ENCODE measurements around the gene DNAH9. TPM values are rescaled to one million over a fixed set of nuclear protein-coding genes. Genes with fewer than 3 reads are reported as not detected.
A peak's percentile ranks its signal among the peaks of the same experiment; 100 is the strongest.

Gene DNAH9
- total and polyA plus RNA-seq, 2 donors, result 0.79 to 1.2 TPM

GRCh38 chr17:11996722-11997146 is 398.5 kb downstream of the DNAH9 start:
- Histone ChIP-seq H3K4me3 (ENCODE audit: low read depth, low read length) (peak overlapping the region; percentile 82), H3K27ac (ENCODE audit: low read depth) (peak overlapping the region; percentile 92), H3K4me1 (ENCODE audit: insufficient read depth) (no peaks in the 10 kb centered on the region), H3K36me3 (ENCODE audit: insufficient read depth) (no peaks in the 10 kb centered on the region)
- DNase-seq (ENCODE audit: extremely low spot score), result peak; percentile 5
- under 1% methylated on average over 14 of the region's 14 CpGs for WGBS

GRCh38 chr17:11997147-11997971 is 399.1 kb downstream of the DNAH9 start, which contains the start of gene ZNF18:
TSS of gene ZNF18 (minus strand) at chr17:11997475. CDS start at chr17:11992829, 4,646 bp downstream.
- Histone ChIP-seq H3K36me3 (ENCODE audit: insufficient read depth) (no peaks in the 10 kb centered on the region), H3K4me3 (ENCODE audit: low read depth, low read length) (peak within 1 kb of the TSS; percentile 82), H3K4me1 (ENCODE audit: insufficient read depth) (no peaks in the 10 kb centered on the region), H3K27ac (ENCODE audit: low read depth) (peak within 1 kb of the TSS; percentile 92)
- WGBS, result under 1% methylated on average over 74 of the region's 74 CpGs
- peak; percentile 72 for DNase-seq (ENCODE audit: extremely low spot score)

DNA sequence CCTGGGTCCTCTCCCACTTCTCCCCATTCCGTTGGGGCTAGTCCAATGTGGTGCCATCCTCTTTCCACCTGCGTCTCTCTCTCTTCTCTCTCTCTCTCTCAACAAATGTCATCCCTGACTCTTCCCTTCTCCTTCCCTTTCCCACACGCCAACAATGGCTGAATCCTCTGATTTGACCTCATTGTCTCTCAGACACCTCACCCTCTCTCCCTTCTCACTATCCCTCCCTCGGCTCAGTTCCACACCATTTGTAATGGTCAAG is 399.6 kb downstream of the DNAH9 start:
- no peaks in the 10 kb centered on the region for H3K36me3 ChIP-seq (ENCODE audit: insufficient read depth)
- no peaks in the 10 kb centered on the region for H3K4me1 ChIP-seq (ENCODE audit: insufficient read depth)
- H3K4me3 ChIP-seq (ENCODE audit: low read depth, low read length), result peak overlapping the region; percentile 82
- H3K27ac ChIP-seq (ENCODE audit: low read depth), result no peak overlapping the region
- no peak for DNase-seq (ENCODE audit: extremely low spot score)
- WGBS, result 65% methylated on average over 4 of the region's 4 CpGs

GRCh38 chr17:11999696-12000095 is 401.4 kb downstream of the DNAH9 start:
- Histone ChIP-seq H3K4me1 (ENCODE audit: insufficient read depth) (no peaks in the 10 kb centered on the region), H3K36me3 (ENCODE audit: insufficient read depth) (no peaks in the 10 kb centered on the region), H3K27ac (ENCODE audit: low read depth) (no peak overlapping the region), H3K4me3 (ENCODE audit: low read depth, low read length) (no peak overlapping the region)
- DNase-seq (ENCODE audit: extremely low spot score), result no peak
- 85% methylated on average over 5 of the region's 5 CpGs for WGBS

GRCh38 chr17:12007466-12007865 is 409.2 kb downstream of the DNAH9 start:
- H3K4me1 ChIP-seq (ENCODE audit: insufficient read depth), result no peaks in the 10 kb centered on the region
- no peak overlapping the region for H3K27ac ChIP-seq (ENCODE audit: low read depth)
- 86% methylated on average over 5 of the region's 5 CpGs for WGBS
- no peak for DNase-seq (ENCODE audit: extremely low spot score)
- no peak overlapping the region for H3K4me3 ChIP-seq (ENCODE audit: low read depth, low read length)
- no peaks in the 10 kb centered on the region for H3K36me3 ChIP-seq (ENCODE audit: insufficient read depth)

Measured in urinary bladder (tissue), 4 donors.